HepG2 (cell line): Measurements from ENCODE around the gene SEBOX. TPM values are rescaled to one million over a fixed set of nuclear protein-coding genes. Genes with fewer than 3 reads are reported as not detected.
A peak's percentile ranks its signal among the peaks of the same experiment; 100 is the strongest.

Experiments
- ARNT ChIP-seq: fragments of 450-650 bp; IDR thresholded peaks from 2 replicates; pipeline ENCODE4 v1.6.1; 2017
- HNF4A ChIP-seq: sonication (generic); formaldehyde crosslinking; IDR thresholded peaks from 2 replicates; pipeline ENCODE4 v1.4.0; 2020; ENCODE audit warnings: missing genetic modification reagents
- HOXA5 ChIP-seq: sonication (generic); formaldehyde crosslinking; IDR thresholded peaks from 2 replicates; pipeline ENCODE4 v1.4.0; 2020; ENCODE audit warnings: missing genetic modification reagents
- KDM6A ChIP-seq: IDR thresholded peaks from 2 replicates; pipeline ENCODE4 v1.6.1; 2016; ENCODE audit warnings: low read depth
- KLF13 ChIP-seq: sonication (generic); formaldehyde crosslinking; IDR thresholded peaks from 2 replicates; pipeline ENCODE4 v1.4.0; 2020; ENCODE audit warnings: mild to moderate bottlenecking, missing genetic modification reagents
- MEIS2 ChIP-seq: sonication (generic); formaldehyde crosslinking; IDR thresholded peaks from 2 replicates; pipeline ENCODE4 v1.9.0; 2021; ENCODE audit warnings: mild to moderate bottlenecking, missing genetic modification reagents
- MXD4 ChIP-seq: IDR thresholded peaks from 2 replicates; pipeline ENCODE4 v1.6.1; 2016; ENCODE audit warnings: mild to moderate bottlenecking, missing biosample characterization, missing genetic modification reagents
- ONECUT2 ChIP-seq: sonication (generic); formaldehyde crosslinking; IDR thresholded peaks from 2 replicates; pipeline ENCODE4 v1.4.0; 2020; ENCODE audit warnings: missing genetic modification reagents
- SYNCRIP ChIP-seq: fragments of 200-400 bp; formaldehyde crosslinking; IDR thresholded peaks from 2 replicates; pipeline ENCODE4 v1.6.1; 2018; ENCODE audit warnings: mild to moderate bottlenecking, low read depth, low read length; ENCODE audit not compliant: insufficient read depth
- TCF7 ChIP-seq: sonication (generic); IDR thresholded peaks from 2 replicates; pipeline ENCODE4 v1.6.1; 2016; ENCODE audit warnings: antibody characterized with exemption, low read depth
- YEATS2 ChIP-seq: sonication (generic); formaldehyde crosslinking; IDR thresholded peaks from 2 replicates; pipeline ENCODE4 v1.4.0; 2020; ENCODE audit warnings: missing genetic modification reagents, borderline replicate concordance
- ZC3H4 ChIP-seq: sonication (generic); formaldehyde crosslinking; IDR thresholded peaks from 2 replicates; pipeline ENCODE4 v1.4.0; 2020; ENCODE audit warnings: missing genetic modification reagents, borderline replicate concordance
- ZNF282 ChIP-seq: fragments of 450-650 bp; IDR thresholded peaks from 2 replicates; pipeline ENCODE4 v1.6.1; 2018; ENCODE audit not compliant: partially characterized antibody
- ZNF33A ChIP-seq: sonication (generic); formaldehyde crosslinking; IDR thresholded peaks from 2 replicates; pipeline ENCODE4 v1.5.1; 2020; ENCODE audit warnings: missing genetic modification reagents, mild to moderate bottlenecking, moderate library complexity, borderline replicate concordance
- ZNF773 ChIP-seq: sonication (generic); formaldehyde crosslinking; IDR thresholded peaks from 2 replicates; pipeline ENCODE4 v1.4.0; 2020; ENCODE audit warnings: missing genetic modification reagents, borderline replicate concordance
- polyA plus RNA-seq, 8 experiments: library from polyadenylated mRNA; depleted of rRNA in 3 of 8; stranded (reverse) in 7 of 8; unstranded in 1 of 8; fragments of >200 nt; fragmentation: Illumina TruSeq in 4 of 8; extraction: Trizol in 4 of 8; gene quantifications; 2 replicates each; pipeline versions ENCODE4 v1.2.1 to v1.2.3, GENCODE V29; 2011 to 2016; ENCODE audit warnings: low read depth in 4 of 8, missing spikeins in 1 of 8, mixed read lengths in 1 of 8; ENCODE audit not compliant: insufficient read depth in 1 of 8
- total RNA-seq, 5 experiments: library from RNA; depleted of rRNA; stranded (reverse); fragments of >200 nt; fragmentation: Illumina TruSeq; extraction: Trizol; gene quantifications; 2 replicates each; pipeline ENCODE4 v1.2.3, GENCODE V29; 2016; ENCODE audit warnings: low read depth in 1 of 5
- TF ChIP-seq, protein P1 (sequence below): sonication (generic); formaldehyde crosslinking; IDR thresholded peaks from 2 replicates; pipeline ENCODE4 v1.5.0; 2020; ENCODE audit warnings: missing genetic modification reagents
- TF ChIP-seq, protein P2 (sequence below): sonication (generic); formaldehyde crosslinking; IDR thresholded peaks from 2 replicates; pipeline ENCODE4 v1.5.1; 2020; ENCODE audit warnings: mild to moderate bottlenecking, missing genetic modification reagents, borderline replicate concordance
- TF ChIP-seq, protein P3 (sequence below): sonication (generic); formaldehyde crosslinking; IDR thresholded peaks from 2 replicates; pipeline ENCODE4 v1.4.0; 2020; ENCODE audit warnings: missing genetic modification reagents, borderline replicate concordance

The SEBOX gene
- total and polyA plus RNA-seq, 2 of the 13 experiments (the other 11 are each of a cell fraction or from before 2014, with no cell fraction given): not detected

GRCh38 chr17:28405632-28406472 lies 40.9 kb upstream of the SEBOX start, which contains the start of gene SLC46A1 (continued):
- TF ChIP-seq ZC3H4 (CRISPR knock-in tag) (no peak; the same call in 1 of the 2 replicates), ARNT (no peak), HOXA5 (CRISPR knock-in tag) (no peak), ONECUT2 (CRISPR knock-in tag) (no peak), MEIS2 (CRISPR knock-in tag) (no peak), ZNF773 (CRISPR knock-in tag) (no peak; the same call in 1 of the 2 replicates), KLF13 (no peak), TCF7 (no peak), YEATS2 (CRISPR knock-in tag) (no peak), ZNF282 (no peak), HNF4A (no peak; the same call in 1 of the 2 replicates), SYNCRIP (no peak), MXD4 (CRISPR knock-in tag) (peak; percentile 37; the same call in 1 of the 2 replicates), KDM6A (CRISPR knock-in tag) (no peak), ZNF33A (CRISPR knock-in tag) (no peak)
- TF ChIP-seq, protein P1, sequence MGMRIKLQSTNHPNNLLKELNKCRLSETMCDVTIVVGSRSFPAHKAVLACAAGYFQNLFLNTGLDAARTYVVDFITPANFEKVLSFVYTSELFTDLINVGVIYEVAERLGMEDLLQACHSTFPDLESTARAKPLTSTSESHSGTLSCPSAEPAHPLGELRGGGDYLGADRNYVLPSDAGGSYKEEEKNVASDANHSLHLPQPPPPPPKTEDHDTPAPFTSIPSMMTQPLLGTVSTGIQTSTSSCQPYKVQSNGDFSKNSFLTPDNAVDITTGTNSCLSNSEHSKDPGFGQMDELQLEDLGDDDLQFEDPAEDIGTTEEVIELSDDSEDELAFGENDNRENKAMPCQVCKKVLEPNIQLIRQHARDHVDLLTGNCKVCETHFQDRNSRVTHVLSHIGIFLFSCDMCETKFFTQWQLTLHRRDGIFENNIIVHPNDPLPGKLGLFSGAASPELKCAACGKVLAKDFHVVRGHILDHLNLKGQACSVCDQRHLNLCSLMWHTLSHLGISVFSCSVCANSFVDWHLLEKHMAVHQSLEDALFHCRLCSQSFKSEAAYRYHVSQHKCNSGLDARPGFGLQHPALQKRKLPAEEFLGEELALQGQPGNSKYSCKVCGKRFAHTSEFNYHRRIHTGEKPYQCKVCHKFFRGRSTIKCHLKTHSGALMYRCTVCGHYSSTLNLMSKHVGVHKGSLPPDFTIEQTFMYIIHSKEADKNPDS: no peak
- TF ChIP-seq, protein P2, sequence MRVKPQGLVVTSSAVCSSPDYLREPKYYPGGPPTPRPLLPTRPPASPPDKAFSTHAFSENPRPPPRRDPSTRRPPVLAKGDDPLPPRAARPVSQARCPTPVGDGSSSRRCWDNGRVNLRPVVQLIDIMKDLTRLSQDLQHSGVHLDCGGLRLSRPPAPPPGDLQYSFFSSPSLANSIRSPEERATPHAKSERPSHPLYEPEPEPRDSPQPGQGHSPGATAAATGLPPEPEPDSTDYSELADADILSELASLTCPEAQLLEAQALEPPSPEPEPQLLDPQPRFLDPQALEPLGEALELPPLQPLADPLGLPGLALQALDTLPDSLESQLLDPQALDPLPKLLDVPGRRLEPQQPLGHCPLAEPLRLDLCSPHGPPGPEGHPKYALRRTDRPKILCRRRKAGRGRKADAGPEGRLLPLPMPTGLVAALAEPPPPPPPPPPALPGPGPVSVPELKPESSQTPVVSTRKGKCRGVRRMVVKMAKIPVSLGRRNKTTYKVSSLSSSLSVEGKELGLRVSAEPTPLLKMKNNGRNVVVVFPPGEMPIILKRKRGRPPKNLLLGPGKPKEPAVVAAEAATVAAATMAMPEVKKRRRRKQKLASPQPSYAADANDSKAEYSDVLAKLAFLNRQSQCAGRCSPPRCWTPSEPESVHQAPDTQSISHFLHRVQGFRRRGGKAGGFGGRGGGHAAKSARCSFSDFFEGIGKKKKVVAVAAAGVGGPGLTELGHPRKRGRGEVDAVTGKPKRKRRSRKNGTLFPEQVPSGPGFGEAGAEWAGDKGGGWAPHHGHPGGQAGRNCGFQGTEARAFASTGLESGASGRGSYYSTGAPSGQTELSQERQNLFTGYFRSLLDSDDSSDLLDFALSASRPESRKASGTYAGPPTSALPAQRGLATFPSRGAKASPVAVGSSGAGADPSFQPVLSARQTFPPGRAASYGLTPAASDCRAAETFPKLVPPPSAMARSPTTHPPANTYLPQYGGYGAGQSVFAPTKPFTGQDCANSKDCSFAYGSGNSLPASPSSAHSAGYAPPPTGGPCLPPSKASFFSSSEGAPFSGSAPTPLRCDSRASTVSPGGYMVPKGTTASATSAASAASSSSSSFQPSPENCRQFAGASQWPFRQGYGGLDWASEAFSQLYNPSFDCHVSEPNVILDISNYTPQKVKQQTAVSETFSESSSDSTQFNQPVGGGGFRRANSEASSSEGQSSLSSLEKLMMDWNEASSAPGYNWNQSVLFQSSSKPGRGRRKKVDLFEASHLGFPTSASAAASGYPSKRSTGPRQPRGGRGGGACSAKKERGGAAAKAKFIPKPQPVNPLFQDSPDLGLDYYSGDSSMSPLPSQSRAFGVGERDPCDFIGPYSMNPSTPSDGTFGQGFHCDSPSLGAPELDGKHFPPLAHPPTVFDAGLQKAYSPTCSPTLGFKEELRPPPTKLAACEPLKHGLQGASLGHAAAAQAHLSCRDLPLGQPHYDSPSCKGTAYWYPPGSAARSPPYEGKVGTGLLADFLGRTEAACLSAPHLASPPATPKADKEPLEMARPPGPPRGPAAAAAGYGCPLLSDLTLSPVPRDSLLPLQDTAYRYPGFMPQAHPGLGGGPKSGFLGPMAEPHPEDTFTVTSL (CRISPR knock-in tag): no peak
- TF ChIP-seq, protein P3, sequence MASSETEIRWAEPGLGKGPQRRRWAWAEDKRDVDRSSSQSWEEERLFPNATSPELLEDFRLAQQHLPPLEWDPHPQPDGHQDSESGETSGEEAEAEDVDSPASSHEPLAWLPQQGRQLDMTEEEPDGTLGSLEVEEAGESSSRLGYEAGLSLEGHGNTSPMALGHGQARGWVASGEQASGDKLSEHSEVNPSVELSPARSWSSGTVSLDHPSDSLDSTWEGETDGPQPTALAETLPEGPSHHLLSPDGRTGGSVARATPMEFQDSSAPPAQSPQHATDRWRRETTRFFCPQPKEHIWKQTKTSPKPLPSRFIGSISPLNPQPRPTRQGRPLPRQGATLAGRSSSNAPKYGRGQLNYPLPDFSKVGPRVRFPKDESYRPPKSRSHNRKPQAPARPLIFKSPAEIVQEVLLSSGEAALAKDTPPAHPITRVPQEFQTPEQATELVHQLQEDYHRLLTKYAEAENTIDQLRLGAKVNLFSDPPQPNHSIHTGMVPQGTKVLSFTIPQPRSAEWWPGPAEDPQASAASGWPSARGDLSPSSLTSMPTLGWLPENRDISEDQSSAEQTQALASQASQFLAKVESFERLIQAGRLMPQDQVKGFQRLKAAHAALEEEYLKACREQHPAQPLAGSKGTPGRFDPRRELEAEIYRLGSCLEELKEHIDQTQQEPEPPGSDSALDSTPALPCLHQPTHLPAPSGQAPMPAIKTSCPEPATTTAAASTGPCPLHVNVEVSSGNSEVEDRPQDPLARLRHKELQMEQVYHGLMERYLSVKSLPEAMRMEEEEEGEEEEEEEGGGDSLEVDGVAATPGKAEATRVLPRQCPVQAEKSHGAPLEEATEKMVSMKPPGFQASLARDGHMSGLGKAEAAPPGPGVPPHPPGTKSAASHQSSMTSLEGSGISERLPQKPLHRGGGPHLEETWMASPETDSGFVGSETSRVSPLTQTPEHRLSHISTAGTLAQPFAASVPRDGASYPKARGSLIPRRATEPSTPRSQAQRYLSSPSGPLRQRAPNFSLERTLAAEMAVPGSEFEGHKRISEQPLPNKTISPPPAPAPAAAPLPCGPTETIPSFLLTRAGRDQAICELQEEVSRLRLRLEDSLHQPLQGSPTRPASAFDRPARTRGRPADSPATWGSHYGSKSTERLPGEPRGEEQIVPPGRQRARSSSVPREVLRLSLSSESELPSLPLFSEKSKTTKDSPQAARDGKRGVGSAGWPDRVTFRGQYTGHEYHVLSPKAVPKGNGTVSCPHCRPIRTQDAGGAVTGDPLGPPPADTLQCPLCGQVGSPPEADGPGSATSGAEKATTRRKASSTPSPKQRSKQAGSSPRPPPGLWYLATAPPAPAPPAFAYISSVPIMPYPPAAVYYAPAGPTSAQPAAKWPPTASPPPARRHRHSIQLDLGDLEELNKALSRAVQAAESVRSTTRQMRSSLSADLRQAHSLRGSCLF (CRISPR knock-in tag): no peak
